GM23248 (cell line): Measurements from ENCODE around the gene WTAP. TPM values are rescaled to one million over a fixed set of nuclear protein-coding genes. Genes with fewer than 3 reads are reported as not detected.

Source experiments
- DNase-seq: peaks from one replicate; pipeline ENCODE4 v3.0.0-alpha.2; 2015
- H2AFZ ChIP-seq: fragments of 200-600 bp; sonication (generic); 2 replicates; pipeline ENCODE4 v1.6.1; 2016; ENCODE audit warnings: antibody characterized with exemption
- H3F3A ChIP-seq: fragments of 200-600 bp; sonication (generic); 2 replicates; pipeline ENCODE4 v1.6.1; 2016; ENCODE audit warnings: mild to moderate bottlenecking, antibody characterized with exemption, mixed run types; ENCODE audit not compliant: insufficient read depth
- H3K27ac ChIP-seq: fragments of 200-600 bp; sonication (generic); 2 replicates; pipeline ENCODE4 v1.5.1; 2016; ENCODE audit warnings: mild to moderate bottlenecking
- H3K27me3 ChIP-seq: fragments of 200-600 bp; sonication (generic); replicated peaks from 2 replicates; pipeline ENCODE4 v1.6.1; 2016; ENCODE audit warnings: mild to moderate bottlenecking; ENCODE audit not compliant: insufficient read depth
- H3K36me3 ChIP-seq: fragments of 200-600 bp; sonication (generic); 2 replicates; pipeline ENCODE4 v1.6.1; 2016; ENCODE audit warnings: low read depth, mild to moderate bottlenecking
- H3K4me1 ChIP-seq: fragments of 200-600 bp; sonication (generic); 2 replicates; pipeline ENCODE4 v1.6.1; 2016; ENCODE audit warnings: mild to moderate bottlenecking; ENCODE audit not compliant: insufficient read depth
- H3K4me2 ChIP-seq: fragments of 200-600 bp; sonication (generic); one replicate; pipeline ENCODE4 v1.6.1; 2016; ENCODE audit warnings: mild to moderate bottlenecking; ENCODE audit not compliant: unreplicated experiment
- H3K4me3 ChIP-seq: fragments of 200-600 bp; sonication (generic); 2 replicates; pipeline ENCODE4 v1.5.1; 2016; ENCODE audit warnings: mild to moderate bottlenecking
- H3K79me2 ChIP-seq: fragments of 200-600 bp; sonication (generic); 2 replicates; pipeline ENCODE4 v1.6.1; 2016; ENCODE audit warnings: mild to moderate bottlenecking; ENCODE audit not compliant: insufficient read depth
- H3K9ac ChIP-seq: fragments of 200-600 bp; sonication (generic); 2 replicates; pipeline ENCODE4 v1.6.1; 2016; ENCODE audit warnings: mild to moderate bottlenecking
- H3K9me2 ChIP-seq: fragments of 200-600 bp; sonication (generic); 2 replicates; pipeline ENCODE4 v1.6.1; 2016; ENCODE audit warnings: mixed run types, mild to moderate bottlenecking, moderate library complexity; ENCODE audit not compliant: insufficient read depth
- H3K9me3 ChIP-seq: fragments of 200-600 bp; sonication (generic); one replicate; pipeline ENCODE4 v1.6.1; 2017; ENCODE audit warnings: low read depth
- H4K20me1 ChIP-seq: fragments of 200-600 bp; sonication (generic); 2 replicates; pipeline ENCODE4 v1.6.0; 2016; ENCODE audit not compliant: insufficient read depth
- EZH2 ChIP-seq: fragments of 200-600 bp; sonication (generic); IDR thresholded peaks from 2 replicates; pipeline ENCODE4 v1.6.1; 2018; ENCODE audit warnings: antibody characterized with exemption, mild to moderate bottlenecking; ENCODE audit not compliant: insufficient read depth, poor library complexity, severe bottlenecking
- EZH2phosphoT487 ChIP-seq: fragments of 200-600 bp; sonication (generic); IDR thresholded peaks from 2 replicates; pipeline ENCODE4 v1.6.1; 2018; ENCODE audit warnings: antibody characterized with exemption, moderate library complexity, mild to moderate bottlenecking, low read depth; ENCODE audit not compliant: insufficient read depth
- WGBS, 2 experiments: methylation state at CpG; one replicate each; pipeline ENCODE4 v1.1.6; 2015 to 2017; ENCODE audit warnings: low lambda C conversion rate in 2 of 2, low coverage in 1 of 2; ENCODE audit errors: missing lambda C conversion rate in 2 of 2; 5-methylcytosine and 5-hydroxymethylcytosine counted together
- in situ Hi-C: fragments of 300-500 bp; cut with MboI; formaldehyde crosslinking; loops from 2 replicates; pipeline ENCODE4 v1.15.0; 2020
- polyA plus RNA-seq: library from polyadenylated mRNA; unstranded; fragments of >200 nt; fragmentation: Nextera tagmentation; extraction: Ambion mirVana; gene quantifications from 2 replicates; pipeline ENCODE4 v1.2.1, GENCODE V29; 2016
- total RNA-seq: library from RNA; depleted of rRNA; stranded (reverse); fragments of >200 nt; shearing (Covaris generic); gene quantifications from 2 replicates; pipeline ENCODE4 v1.2.3, GENCODE V29; 2014

Gene WTAP
- total and polyA plus RNA-seq, 2 experiments from 2014 or later: 64.8 to 87.8 TPM

- Histone ChIP-seq H3K4me2 (no peak overlapping the region), H2AFZ (no peak overlapping the region), H4K20me1 (no peaks in the 10 kb centered on the region), H3K4me1 (no peaks in the 10 kb centered on the region), H3K4me3 (no peak overlapping the region), H3K79me2 (peaks cover 25% of the 10 kb centered on the region), H3F3A (peaks cover 71% of the 10 kb centered on the region), H3K9me2 (no peaks in the 10 kb centered on the region), H3K9ac (no peak overlapping the region), H3K27ac (no peak overlapping the region), H3K36me3 (peaks cover 46% of the 10 kb centered on the region), H3K9me3 (no peaks in the 10 kb centered on the region), H3K27me3 (no peaks in the 10 kb centered on the region)
- DNase-seq: no peak
- in situ Hi-C loops: no loop called here
- no peak for TF ChIP-seq EZH2
- TF ChIP-seq EZH2phosphoT487: no peak
- WGBS, 2 experiments: 84 to 92% methylated on average over 7 of the region's 7 CpGs
These were observed 50.1 kb downstream of the WTAP start for GRCh38 chr6:159777240-159777904.

- H3K4me2 ChIP-seq: no peak overlapping the region
- no peaks in the 10 kb centered on the region for H3K27me3 ChIP-seq
- DNase-seq: no peak
- 50 to 52% methylated on average over 1 of the region's 1 CpG for WGBS, 2 experiments
- in situ Hi-C loops: no loop called here
- no peaks in the 10 kb centered on the region for H4K20me1 ChIP-seq
- peaks cover 32% of the 10 kb centered on the region for H3K79me2 ChIP-seq
- no peak overlapping the region for H2AFZ ChIP-seq
- no peak overlapping the region for H3K27ac ChIP-seq
- peaks cover 77% of the 10 kb centered on the region for H3F3A ChIP-seq
- no peak overlapping the region for H3K4me3 ChIP-seq
- no peaks in the 10 kb centered on the region for H3K9me3 ChIP-seq
- H3K36me3 ChIP-seq: peaks cover 53% of the 10 kb centered on the region
- H3K4me1 ChIP-seq: no peaks in the 10 kb centered on the region
- TF ChIP-seq EZH2 (no peak), EZH2phosphoT487 (no peak)
- H3K9ac ChIP-seq: no peak overlapping the region
- no peaks in the 10 kb centered on the region for H3K9me2 ChIP-seq
These were observed 50.8 kb downstream of the WTAP start for GRCh38 chr6:159778131-159778530.

- no peak for DNase-seq
- no peaks in the 10 kb centered on the region for H4K20me1 ChIP-seq
- H2AFZ ChIP-seq: no peak overlapping the region
- no peak overlapping the region for H3K4me3 ChIP-seq
- H3K79me2 ChIP-seq: peaks cover 37% of the 10 kb centered on the region
- no peak for TF ChIP-seq EZH2
- TF ChIP-seq EZH2phosphoT487: no peak
- no peaks in the 10 kb centered on the region for H3K9me3 ChIP-seq
- 78 to 79% methylated on average over 3 of the region's 3 CpGs for WGBS, 2 experiments
- peaks cover 73% of the 10 kb centered on the region for H3F3A ChIP-seq
- H3K27ac ChIP-seq: no peak overlapping the region
- in situ Hi-C loops: no loop called here
- no peak overlapping the region for H3K4me2 ChIP-seq
- H3K4me1 ChIP-seq: no peaks in the 10 kb centered on the region
- no peaks in the 10 kb centered on the region for H3K9me2 ChIP-seq
- H3K27me3 ChIP-seq: no peaks in the 10 kb centered on the region
- H3K36me3 ChIP-seq: peaks cover 56% of the 10 kb centered on the region
- H3K9ac ChIP-seq: no peak overlapping the region
These were observed 51.3 kb downstream of the WTAP start for GRCh38 chr6:159778542-159779103.

- Histone ChIP-seq H3K9ac (peak overlapping the region; percentile 89), H3K27ac (0 out of 2 replicates have a peak overlapping the region, but pooled peaks have one; percentile 44), H3K36me3 (peaks cover 52% of the 10 kb centered on the region), H2AFZ (no peak overlapping the region), H3K9me3 (no peaks in the 10 kb centered on the region), H3K27me3 (no peaks in the 10 kb centered on the region), H3F3A (peaks cover 13% of the 10 kb centered on the region; the same call in 1 of the 2 replicates), H3K4me3 (peak overlapping the region; percentile 89), H4K20me1 (peaks cover 9% of the 10 kb centered on the region; the same call in 1 of the 2 replicates), H3K4me1 (peaks cover 42% of the 10 kb centered on the region), H3K79me2 (peaks cover 88% of the 10 kb centered on the region), H3K9me2 (no peaks in the 10 kb centered on the region), H3K4me2 (peak overlapping the region; percentile 89)
- in situ Hi-C loops: no loop called here
- DNase-seq: peak; percentile 16
- TF ChIP-seq EZH2 (no peak), EZH2phosphoT487 (no peak)
- WGBS, 2 experiments: 14 to 15% methylated on average over 15 of the region's 15 CpGs
These were observed 61.0 kb downstream of the WTAP start for GRCh38 chr6:159788276-159788675.
